H54 (cell line): ENCODE results near the gene IFI35.
"Not testable (repeated sequence)": the region's sequence is repeated elsewhere in the genome, so short reads cannot be mapped to it uniquely, and the experiment has no call there.

Experiments used
- DNase-seq: peaks from one replicate; pipeline ENCODE4 v3.0.0; 2011; ENCODE audit warnings: low spot score, mixed read lengths; ENCODE audit not compliant: insufficient read length
- FAIRE-seq: peaks from 3 replicates; lab custom pipeline; 2011; peaks lifted over from hg19 to GRCh38; lab: Jason Lieb, UNC
- POLR2A ChIP-seq: IDR thresholded peaks from 2 replicates; pipeline ENCODE4 v1.6.1; 2011; ENCODE audit warnings: low read depth, mild to moderate bottlenecking, low read length

IFI35 gene

GRCh38 chr17:43040655-43041054 lies 34.1 kb downstream of the IFI35 start:
- no peak for TF ChIP-seq POLR2A
- no peak for FAIRE-seq
- no peak for DNase-seq

- no peak for TF ChIP-seq POLR2A
- no peak for FAIRE-seq
- no peak for DNase-seq
These were observed 35.5 kb downstream of the IFI35 start for GRCh38 chr17:43042025-43042628.

- FAIRE-seq (no peak), DNase-seq (no peak)
- TF ChIP-seq POLR2A, result no peak
These were observed 36.7 kb downstream of the IFI35 start for GRCh38 chr17:43043307-43043706.

GRCh38 chr17:43044024-43044423 lies 37.4 kb downstream of the IFI35 start:
- no peak for FAIRE-seq
- DNase-seq, result no peak
- TF ChIP-seq POLR2A, result no peak

- FAIRE-seq (no peak), DNase-seq (no peak)
- no peak for TF ChIP-seq POLR2A
These were observed 45.4 kb downstream of the IFI35 start for GRCh38 chr17:43051969-43052368.

- FAIRE-seq, DNase-seq: not testable (repeated sequence)
These were observed 46.4 kb downstream of the IFI35 start for GRCh38 chr17:43053008-43053407.

GRCh38 chr17:43056051-43056450 lies 49.5 kb downstream of the IFI35 start:
- no peak for TF ChIP-seq POLR2A
- FAIRE-seq (no peak), DNase-seq (no peak)

- TF ChIP-seq POLR2A, result no peak
- FAIRE-seq, result no peak
- no peak for DNase-seq
These were observed 56.5 kb downstream of the IFI35 start for GRCh38 chr17:43062984-43063638.
